HG02759 (cell line): ENCODE measurements around the gene POP4.

Source experiments
- ATAC-seq: cut with Tn5 transposase; IDR thresholded peaks from one replicate; pipeline ENCODE4 v1.9.1; 2021; ENCODE audit warnings: mild to moderate bottlenecking, moderate library complexity; ENCODE audit not compliant: unreplicated experiment

POP4 gene

DNA sequence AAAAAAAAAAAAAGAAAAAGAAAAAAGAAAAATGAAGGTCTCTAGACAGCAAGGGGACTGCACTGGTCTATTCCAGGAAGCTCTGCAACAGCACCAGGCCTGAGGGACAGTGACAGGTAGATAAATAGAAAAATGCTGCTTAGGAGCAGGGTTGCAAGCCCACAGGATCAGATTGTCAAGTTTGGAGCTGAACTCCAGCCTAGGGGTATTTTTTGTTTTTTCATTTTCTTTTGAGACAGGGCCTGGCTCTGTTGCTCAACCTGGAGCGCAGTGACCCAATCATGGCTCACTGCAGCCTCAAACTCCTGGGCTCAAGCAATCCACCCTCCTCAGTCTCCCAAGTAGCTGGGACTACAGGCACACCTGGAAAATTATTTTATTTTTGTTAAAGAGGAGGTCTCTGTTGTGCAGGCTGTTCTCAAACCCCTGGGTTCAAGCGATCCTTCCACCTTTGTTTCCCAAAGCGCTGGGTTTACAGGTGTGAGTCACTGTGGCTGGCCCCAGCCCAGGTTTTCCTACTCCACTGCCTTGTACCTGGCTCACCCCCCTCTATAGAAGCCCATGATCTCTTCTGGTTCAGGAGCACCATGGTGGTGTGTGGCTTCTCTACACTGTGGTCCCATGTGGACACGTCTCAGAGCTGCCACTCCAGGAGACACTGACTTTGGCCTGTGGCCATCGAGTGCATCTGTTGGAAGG is 23.9 kb downstream of the POP4 start:
- no peak for ATAC-seq

DNA sequence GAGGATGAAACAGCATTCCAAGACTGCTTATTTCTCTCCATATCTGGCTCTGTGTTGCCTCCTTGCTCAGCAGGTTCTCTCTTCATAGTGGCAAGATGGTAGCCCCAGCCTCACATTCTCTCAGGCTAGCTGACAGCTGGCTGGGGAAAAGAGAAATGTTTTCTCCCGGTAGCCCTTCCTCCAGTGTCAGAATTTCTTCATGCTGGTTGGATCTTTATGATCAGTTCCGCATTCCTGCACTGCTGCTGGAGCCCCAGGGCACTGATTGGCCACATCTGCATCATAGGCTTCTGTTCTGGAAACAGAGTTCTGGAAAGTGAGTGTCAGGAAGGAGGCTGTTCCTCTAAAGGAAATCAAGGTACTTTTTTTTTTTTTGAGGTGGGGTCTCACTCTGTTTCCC is 24.6 kb downstream of the POP4 start:
- no peak for ATAC-seq

- no peak for ATAC-seq
Observed at GRCh38 chr19:29631450-29631849, 25.4 kb downstream of the POP4 start.

DNA sequence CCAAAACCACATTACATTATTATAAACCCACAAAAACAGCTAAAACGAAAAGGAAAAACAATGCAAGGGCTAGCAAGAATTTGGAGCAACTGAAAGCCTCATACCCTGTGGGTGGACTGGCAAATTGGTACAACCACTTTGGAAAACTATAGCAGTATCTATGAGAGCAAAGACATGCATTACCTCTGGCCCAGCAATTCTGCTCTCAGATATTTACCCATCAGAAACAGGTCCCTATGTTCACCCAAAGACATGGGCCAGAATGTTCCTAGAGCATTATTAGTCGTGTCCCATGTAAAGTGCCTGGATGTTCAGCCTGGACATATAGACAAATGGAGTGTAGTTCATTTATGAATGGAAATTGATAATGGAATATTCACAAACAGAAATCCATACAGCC is 27.9 kb downstream of the POP4 start:
- no peak for ATAC-seq

DNA sequence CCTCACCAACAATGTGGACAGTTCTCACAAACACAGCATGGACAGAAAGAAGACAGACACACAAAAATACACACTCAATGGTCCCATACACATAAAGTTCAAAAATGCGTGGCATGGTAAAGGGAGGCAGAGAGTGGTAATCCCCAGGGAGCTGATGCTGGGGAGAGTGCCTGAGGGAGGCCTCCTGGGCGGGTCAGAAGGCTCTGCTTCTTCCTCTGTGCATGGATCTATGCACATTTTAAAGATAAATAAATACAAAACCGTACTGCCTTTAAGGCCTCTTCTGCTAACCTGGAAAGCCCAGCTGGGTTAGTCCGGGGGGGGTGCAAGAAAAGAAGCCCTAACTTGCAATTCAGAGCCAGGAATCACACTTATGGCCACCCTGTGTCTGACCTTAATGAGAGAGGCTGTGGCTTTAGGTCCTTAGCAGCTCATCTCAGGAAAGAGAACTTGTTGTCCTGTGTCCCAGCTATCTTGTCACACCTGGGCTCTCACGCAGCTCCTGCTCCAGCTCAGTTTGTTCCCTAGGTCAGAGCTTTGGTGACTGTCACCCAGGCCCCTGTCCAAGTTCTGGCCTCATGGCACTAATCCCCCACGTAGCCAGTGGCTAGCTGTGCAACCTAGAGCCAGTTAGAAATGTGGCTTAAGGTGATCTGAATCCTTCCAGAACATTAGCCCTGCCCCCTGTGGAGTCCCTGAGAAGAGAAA is 28.5 kb downstream of the POP4 start:
- no peak for ATAC-seq

DNA sequence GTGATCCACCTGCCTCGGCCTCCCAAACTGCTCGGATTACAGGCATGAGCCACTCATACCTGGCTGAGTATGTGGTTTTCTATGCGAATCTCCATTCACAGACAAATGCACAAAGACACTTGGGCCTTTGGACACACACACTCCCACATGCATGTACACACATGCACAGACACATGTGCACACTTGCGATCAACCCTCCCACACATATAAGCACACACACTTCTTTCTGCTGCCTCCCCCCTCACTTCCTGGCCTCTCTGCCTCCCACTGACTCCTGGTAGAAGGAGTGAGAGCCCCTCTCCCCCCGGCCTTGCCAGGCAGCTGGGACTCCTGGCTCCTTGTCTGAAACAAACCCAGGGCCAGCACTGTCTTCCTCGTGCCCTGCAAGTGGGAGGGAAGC is 29.9 kb downstream of the POP4 start:
- no peak for ATAC-seq

GRCh38 chr19:29636553-29637360 is 30.7 kb downstream of the POP4 start:
- no peak for ATAC-seq

GRCh38 chr19:29639086-29639485 is 33.0 kb downstream of the POP4 start:
- ATAC-seq = no peak

GRCh38 chr19:29640231-29640630 is 34.1 kb downstream of the POP4 start:
- no peak for ATAC-seq

DNA sequence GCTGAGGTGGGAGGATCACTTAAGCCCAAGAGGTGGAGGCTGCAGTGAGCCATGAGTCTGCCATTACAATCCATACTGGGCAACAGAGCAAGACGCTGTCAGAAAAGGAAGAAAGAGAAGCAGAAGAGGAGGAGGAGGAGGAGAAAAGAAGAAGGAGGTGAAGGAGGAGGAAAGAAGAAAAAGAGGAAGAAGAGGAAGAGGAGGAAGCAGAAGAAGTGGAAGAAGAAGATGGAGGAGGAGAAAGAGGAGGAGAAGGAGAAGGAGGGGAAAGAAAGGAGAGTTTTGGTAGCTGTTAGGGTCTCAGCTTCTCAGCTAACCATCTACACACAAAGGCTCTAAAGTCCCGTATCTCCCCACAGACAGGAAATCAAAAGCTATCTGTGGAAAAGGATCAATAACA is 35.5 kb downstream of the POP4 start:
- no peak for ATAC-seq

DNA sequence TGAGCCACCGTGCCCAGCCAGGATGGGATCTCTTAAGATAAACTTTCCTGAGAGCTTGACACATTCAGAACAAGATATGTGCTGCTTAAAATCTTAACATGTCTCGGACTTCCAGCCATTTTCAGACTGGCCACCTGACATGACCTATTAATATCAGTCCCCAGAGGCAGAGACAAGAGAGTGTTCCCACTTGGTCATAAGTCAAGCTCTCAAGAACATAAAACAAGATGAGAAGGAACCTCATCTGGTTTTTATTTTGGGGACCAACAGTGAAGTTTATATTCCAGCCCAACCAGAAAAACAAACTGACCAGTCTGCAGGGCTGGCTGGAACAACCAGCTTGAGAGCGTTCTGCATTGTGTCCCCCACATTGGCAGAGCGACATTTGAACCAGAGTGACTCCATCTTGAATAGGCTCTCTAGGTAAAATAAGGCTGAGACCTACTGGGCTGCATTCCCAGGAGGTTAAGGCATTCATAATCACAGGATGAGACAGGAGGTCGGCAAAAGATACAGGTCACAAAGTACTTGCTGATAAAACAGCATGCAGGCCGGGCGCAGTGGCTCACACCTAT is 37.4 kb downstream of the POP4 start:
- ATAC-seq = no peak

- ATAC-seq = no peak
Observed at GRCh38 chr19:29644210-29644609, 38.1 kb downstream of the POP4 start.

GRCh38 chr19:29645491-29645867 is 39.4 kb downstream of the POP4 start:
- no peak for ATAC-seq

GRCh38 chr19:29645911-29646310 is 39.8 kb downstream of the POP4 start:
- no peak for ATAC-seq

GRCh38 chr19:29650772-29651387 is 44.8 kb downstream of the POP4 start:
- no peak for ATAC-seq

DNA sequence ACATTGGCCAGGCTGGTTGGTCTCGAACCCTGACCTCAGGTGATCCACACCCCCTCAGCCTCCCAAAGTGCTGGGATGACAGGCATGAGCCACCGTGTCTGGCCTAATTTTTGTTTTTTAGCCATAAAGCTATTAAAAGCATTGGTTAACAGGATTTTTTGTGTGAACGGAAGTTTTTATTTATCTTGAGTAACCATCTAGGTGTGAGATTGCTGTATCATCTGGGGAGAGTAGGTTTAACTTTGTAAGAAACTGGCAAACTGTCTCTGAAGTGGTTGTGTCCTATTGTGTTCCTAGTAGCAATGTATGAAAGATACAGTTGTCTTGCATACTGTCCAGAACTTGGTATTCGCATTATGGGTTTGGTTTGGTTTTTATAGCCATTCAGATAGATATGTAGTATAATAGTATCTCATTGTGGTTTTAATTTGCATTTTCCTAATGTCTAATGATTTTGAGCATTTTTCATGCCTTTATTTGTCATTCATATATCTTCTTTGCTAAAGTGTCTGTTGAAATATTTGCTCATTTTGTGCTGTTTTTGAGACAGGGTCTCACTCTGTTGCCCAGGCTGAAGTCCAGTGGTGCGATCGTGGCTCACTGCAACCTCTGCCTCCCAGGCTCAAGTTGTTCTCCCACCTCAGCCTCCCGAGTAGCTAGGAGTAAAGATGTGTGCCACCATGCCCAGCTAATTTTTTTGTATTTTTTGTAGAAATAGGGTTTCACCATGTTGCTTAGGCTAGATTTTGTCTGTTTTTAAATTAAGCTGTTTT is 45.7 kb downstream of the POP4 start:
- ATAC-seq = no peak

GRCh38 chr19:29653398-29653797 is 47.3 kb downstream of the POP4 start:
- ATAC-seq = no peak

DNA sequence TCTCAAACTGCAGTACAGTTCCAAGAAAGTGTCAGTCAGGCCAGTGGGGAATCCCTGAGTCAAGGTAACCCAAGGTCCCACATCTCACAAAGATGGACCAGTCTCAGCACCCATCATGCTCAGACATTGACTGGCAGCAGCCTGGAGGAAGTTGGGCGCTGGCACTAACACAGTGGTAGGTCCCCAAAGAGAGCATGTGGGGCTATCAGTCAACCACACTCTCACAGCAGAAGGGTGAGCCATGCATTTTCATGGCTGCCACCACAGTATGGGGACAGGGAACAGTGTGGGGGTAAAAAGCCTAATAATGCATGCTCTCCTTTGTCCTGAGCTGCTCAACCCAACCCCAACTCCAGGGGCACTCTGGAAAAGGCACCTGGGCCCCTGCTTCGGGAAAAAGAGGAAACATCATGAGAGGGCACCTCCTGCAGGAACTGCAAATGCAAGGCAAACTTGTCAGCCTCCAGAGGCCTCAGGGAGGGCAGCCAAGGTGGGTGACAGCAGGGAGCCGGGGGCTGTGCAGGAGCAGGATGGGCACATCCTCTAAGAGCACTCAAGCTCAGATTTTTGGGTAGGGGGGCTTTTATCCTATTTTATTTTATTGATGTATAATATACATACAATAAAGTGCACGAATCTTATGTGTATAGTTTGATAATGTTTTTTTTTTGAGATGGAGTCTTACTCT is 49.7 kb downstream of the POP4 start:
- no peak for ATAC-seq

DNA sequence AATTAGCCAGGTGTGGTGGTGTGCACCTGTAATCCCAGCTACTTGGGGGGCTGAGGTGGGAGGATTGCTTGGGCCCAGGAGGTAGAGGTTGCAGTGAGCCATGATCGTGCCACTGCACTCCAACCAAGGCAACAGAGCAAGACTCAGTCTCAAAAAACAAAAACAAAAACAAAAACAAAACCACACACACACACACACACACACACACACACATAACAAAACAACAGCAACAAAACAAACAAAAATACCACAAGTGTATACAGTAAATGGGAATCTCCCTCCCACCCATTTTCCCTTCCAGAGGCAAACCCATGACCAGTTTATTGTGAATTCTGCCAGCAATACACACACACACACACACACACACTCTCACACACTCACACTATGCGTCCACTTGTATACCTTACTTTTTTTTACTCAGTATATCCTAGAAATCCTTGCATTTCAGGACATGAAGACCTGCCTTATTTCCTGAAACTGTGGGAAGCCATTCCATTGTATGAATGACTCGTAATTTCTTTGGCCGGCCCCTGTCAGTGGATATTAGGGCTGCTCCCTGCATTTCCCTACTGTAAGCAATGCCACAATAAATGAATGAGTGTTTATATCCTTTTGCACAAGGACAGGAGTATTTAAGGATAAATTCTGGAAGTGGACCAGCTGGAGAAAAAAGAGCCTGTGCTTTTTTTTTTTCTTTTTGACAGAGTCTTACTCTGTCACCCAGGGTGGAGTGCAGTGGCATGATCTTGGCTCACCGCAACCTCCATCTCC is 52.3 kb downstream of the POP4 start:
- no peak for ATAC-seq
